Hepatocyte (in vitro differentiated cells): ENCODE results near the gene MYO1A. TPM values are rescaled to one million over a fixed set of nuclear protein-coding genes. Genes with fewer than 3 reads are reported as not detected.

Experiments used
- DNase-seq: peaks from one replicate; pipeline ENCODE4 v3.0.0-alpha.2; 2016; ENCODE audit warnings: low spot score
- H2AFZ ChIP-seq: fragments of 200-600 bp; sonication (generic); 2 replicates; pipeline ENCODE4 v1.6.0; 2016; ENCODE audit warnings: antibody characterized with exemption, mild to moderate bottlenecking
- H3K27ac ChIP-seq: fragments of 200-600 bp; sonication (generic); 2 replicates; pipeline ENCODE4 v1.5.1; 2016; ENCODE audit warnings: mild to moderate bottlenecking
- H3K27me3 ChIP-seq: fragments of 200-600 bp; sonication (generic); 2 replicates; pipeline ENCODE4 v1.6.1; 2016
- H3K36me3 ChIP-seq: fragments of 200-600 bp; sonication (generic); replicated peaks from 2 replicates; pipeline ENCODE4 v1.5.1; 2016; ENCODE audit warnings: low read depth; ENCODE audit not compliant: insufficient read depth
- H3K4me1 ChIP-seq: fragments of 200-600 bp; sonication (generic); 2 replicates; pipeline ENCODE4 v1.5.1; 2016; ENCODE audit warnings: mild to moderate bottlenecking, moderate library complexity; ENCODE audit not compliant: insufficient read depth
- H3K4me2 ChIP-seq: fragments of 200-600 bp; sonication (generic); 2 replicates; pipeline ENCODE4 v1.6.0; 2016
- H3K4me3 ChIP-seq: fragments of 200-600 bp; sonication (generic); 2 replicates; pipeline ENCODE4 v1.5.1; 2016; ENCODE audit warnings: mild to moderate bottlenecking
- H3K79me2 ChIP-seq: fragments of 200-600 bp; sonication (generic); 2 replicates; pipeline ENCODE4 v1.6.0; 2017; ENCODE audit warnings: mild to moderate bottlenecking
- H3K9me2 ChIP-seq: fragments of 200-600 bp; sonication (generic); replicated peaks from 2 replicates; pipeline ENCODE4 v1.6.0; 2017; ENCODE audit warnings: mild to moderate bottlenecking; ENCODE audit not compliant: insufficient read depth
- H3K9me3 ChIP-seq: fragments of 200-600 bp; sonication (generic); 2 replicates; pipeline ENCODE4 v1.5.1; 2016; ENCODE audit warnings: low read depth, mild to moderate bottlenecking
- H4K20me1 ChIP-seq: fragments of 200-600 bp; sonication (generic); 2 replicates; pipeline ENCODE4 v1.6.0; 2016; ENCODE audit warnings: mild to moderate bottlenecking; ENCODE audit not compliant: insufficient read depth, poor library complexity, severe bottlenecking
- CTCF ChIP-seq: fragments of 200-600 bp; sonication (generic); IDR thresholded peaks from 2 replicates; pipeline ENCODE4 v1.5.1; 2016; ENCODE audit warnings: antibody characterized with exemption, mild to moderate bottlenecking; ENCODE audit not compliant: poor library complexity
- EZH2 ChIP-seq: fragments of 200-600 bp; sonication (generic); IDR thresholded peaks from 2 replicates; pipeline ENCODE4 v1.6.1; 2016; ENCODE audit warnings: antibody characterized with exemption, mild to moderate bottlenecking, borderline replicate concordance
- EZH2phosphoT487 ChIP-seq: fragments of 200-600 bp; sonication (generic); IDR thresholded peaks from one replicate; pipeline ENCODE4 v1.6.1; 2018; ENCODE audit warnings: antibody characterized with exemption, mild to moderate bottlenecking, low read depth, moderate library complexity; ENCODE audit not compliant: unreplicated experiment, severe bottlenecking
- WGBS: methylation state at CpG from one replicate; pipeline ENCODE4 v1.1.6; 2016; ENCODE audit warnings: low lambda C conversion rate; ENCODE audit errors: missing lambda C conversion rate; 5-methylcytosine and 5-hydroxymethylcytosine counted together
- polyA plus RNA-seq: library from polyadenylated mRNA; unstranded; fragments of >200 nt; fragmentation: Nextera tagmentation; extraction: Ambion mirVana; gene quantifications from 2 replicates; pipeline ENCODE4 v1.2.1, GENCODE V29; 2016
- total RNA-seq: library from RNA; depleted of rRNA; stranded (reverse); fragments of >200 nt; gene quantifications from 2 replicates; pipeline ENCODE4 v1.2.3, GENCODE V29; 2014

MYO1A gene
- 28.3 and 29.2 TPM in 2 replicates for total RNA-seq
- polyA plus RNA-seq, result 23.8 and 25.2 TPM in 2 replicates

DNA sequence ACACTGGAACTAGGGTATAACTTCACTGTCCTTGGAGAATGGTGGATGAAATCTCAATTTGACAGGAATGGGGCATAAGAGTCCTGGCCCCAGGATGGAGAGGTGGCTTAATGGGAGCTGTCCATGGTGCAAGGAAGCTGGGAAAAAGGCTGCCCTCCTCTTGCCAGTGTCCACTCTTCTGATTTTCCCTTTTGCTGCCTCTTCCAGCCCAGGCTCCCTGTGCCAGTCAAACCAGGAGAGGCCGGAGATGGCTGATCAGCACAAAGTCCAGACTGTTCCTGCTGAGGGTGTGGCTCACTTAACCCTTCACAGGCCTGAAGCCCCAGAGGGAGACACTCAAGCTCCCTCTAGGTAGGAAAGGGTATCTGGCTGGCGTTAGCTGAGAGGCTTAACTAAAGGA, at the start of gene MYO1A:
TSS of gene MYO1A (minus strand) at position 240 of the 400 bp plus-strand sequence. CDS start 1,806 bp downstream, outside the sequence.
- WGBS, result 22% methylated on average over 2 of the region's 2 CpGs
- no peaks in the 10 kb centered on the region for H3K9me3 ChIP-seq
- peak within 1 kb of the TSS; percentile 71 for H3K27ac ChIP-seq
- no peaks in the 10 kb centered on the region for H3K9me2 ChIP-seq
- TF ChIP-seq CTCF, result no peak
- TF ChIP-seq EZH2, result no peak
- no peak for TF ChIP-seq EZH2phosphoT487
- peaks cover 2% of the 10 kb centered on the region for H3K79me2 ChIP-seq
- no peak within 1 kb of the TSS for H3K4me3 ChIP-seq
- no peaks in the 10 kb centered on the region for H3K27me3 ChIP-seq
- no peak within 1 kb of the TSS for H2AFZ ChIP-seq
- peak within 1 kb of the TSS; percentile 73 for H3K4me2 ChIP-seq
- H3K36me3 ChIP-seq, result no peaks in the 10 kb centered on the region
- no peaks in the 10 kb centered on the region for H3K4me1 ChIP-seq
- peak; percentile 51 for DNase-seq
- no peaks in the 10 kb centered on the region for H4K20me1 ChIP-seq

GRCh38 chr12:57099047-57099714, 49.3 kb upstream of the MYO1A start:
- WGBS, result 93% methylated on average over 11 of the region's 11 CpGs

DNA sequence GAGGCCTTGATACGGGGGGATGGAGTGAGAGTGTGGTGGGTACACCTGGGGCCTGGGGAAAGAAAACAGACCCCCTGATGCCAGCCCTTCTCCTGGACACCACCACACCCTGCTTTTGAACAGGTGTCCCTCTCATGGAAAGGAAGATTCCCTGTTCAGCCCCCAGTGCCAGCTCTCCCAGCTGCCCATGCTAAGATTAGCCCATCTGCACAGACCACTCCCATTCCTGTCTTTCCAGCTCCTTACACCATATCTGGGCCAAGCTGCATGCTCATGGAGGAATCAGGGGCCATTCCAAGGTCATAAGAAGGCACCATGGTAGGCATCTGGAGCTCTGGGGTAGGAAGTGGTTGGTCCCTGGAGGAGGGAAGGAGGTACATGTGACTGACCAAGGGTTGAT, 48.6 kb upstream of the MYO1A start:
- WGBS, result 92% methylated on average over 1 of the region's 1 CpG
- Histone ChIP-seq H3K9me3 (no peaks in the 10 kb centered on the region), H4K20me1 (peaks cover 1% of the 10 kb centered on the region), H3K9me2 (no peaks in the 10 kb centered on the region), H3K4me1 (peaks cover 14% of the 10 kb centered on the region), H3K4me2 (no peak overlapping the region), H3K4me3 (no peak overlapping the region), H2AFZ (no peak overlapping the region), H3K27me3 (no peaks in the 10 kb centered on the region), H3K79me2 (peaks cover 1% of the 10 kb centered on the region), H3K27ac (no peak overlapping the region), H3K36me3 (no peaks in the 10 kb centered on the region)
- DNase-seq, result no peak
- TF ChIP-seq CTCF, result no peak
- TF ChIP-seq EZH2phosphoT487, result no peak
- no peak for TF ChIP-seq EZH2

More at GRCh38 chr12:57099047-57099714, 49.3 kb upstream of the MYO1A start:
- Histone ChIP-seq H3K79me2 (no peaks in the 10 kb centered on the region), H3K9me3 (no peaks in the 10 kb centered on the region), H4K20me1 (no peaks in the 10 kb centered on the region), H3K4me1 (peaks cover 11% of the 10 kb centered on the region), H3K27me3 (no peaks in the 10 kb centered on the region), H3K9me2 (no peaks in the 10 kb centered on the region), H3K4me3 (no peak overlapping the region), H3K4me2 (no peak overlapping the region), H3K36me3 (no peaks in the 10 kb centered on the region), H2AFZ (no peak overlapping the region), H3K27ac (no peak overlapping the region)
- DNase-seq, result no peak
- TF ChIP-seq EZH2 (no peak), EZH2phosphoT487 (no peak), CTCF (no peak)
